ENCODE results near the gene LEMD2.

DNA sequence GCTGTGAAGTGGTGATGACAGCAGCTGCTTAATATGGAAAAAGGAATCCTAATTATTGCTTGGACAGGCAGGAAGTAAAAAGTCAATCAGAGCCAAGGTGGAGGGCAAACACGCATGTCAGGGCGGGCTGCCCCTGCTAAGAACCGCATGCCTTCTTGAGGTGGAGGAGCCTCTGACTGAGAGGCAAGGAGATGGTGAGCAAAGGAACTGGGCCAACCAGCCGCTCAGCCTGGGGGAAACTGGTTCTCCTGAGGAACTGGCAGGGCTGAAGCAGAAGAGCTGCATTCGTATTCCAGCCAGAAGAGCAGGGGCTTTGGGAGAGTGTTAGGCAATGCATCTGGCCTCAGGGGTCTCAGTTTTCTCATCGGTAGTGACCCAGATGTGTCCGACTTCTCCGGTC, 28.0 kb upstream of the LEMD2 start:
- no peak for TF ChIP-seq CTCF (IDR thresholded peaks at IDR 0.05)
- no peak for TF ChIP-seq SP1 (CRISPR knock-in tag; conservative IDR thresholded peaks at IDR 0.05)

Data from WTC11 (cell line).